HG03045 (cell line): ENCODE measurements around the gene TUBB8B.
"Not testable (repeated sequence)": the region's sequence is repeated elsewhere in the genome, so short reads cannot be mapped to it uniquely, and the experiment has no call there.

Experiments
- ATAC-seq: cut with Tn5 transposase; IDR thresholded peaks from one replicate; pipeline ENCODE4 v1.9.1; 2021; ENCODE audit warnings: mild to moderate bottlenecking, moderate library complexity; ENCODE audit not compliant: unreplicated experiment

Gene TUBB8B

GRCh38 chr18:13177-13576 lies 36.2 kb downstream of the TUBB8B start:
- not testable (repeated sequence) for ATAC-seq

GRCh38 chr18:12773-13172 lies 36.6 kb downstream of the TUBB8B start:
- not testable (repeated sequence) for ATAC-seq

GRCh38 chr18:11383-12274 lies 37.8 kb downstream of the TUBB8B start:
- ATAC-seq, result not testable (repeated sequence)

- ATAC-seq, result not testable (repeated sequence)
Measured at GRCh38 chr18:10624-11184, 38.7 kb downstream of the TUBB8B start.

- not testable (repeated sequence) for ATAC-seq
Measured at GRCh38 chr18:9937-10336, 39.5 kb downstream of the TUBB8B start.
